WTC11 (cell line): ENCODE measurements around the gene PURB. TPM values are rescaled to one million over a fixed set of nuclear protein-coding genes. Genes with fewer than 3 reads are reported as not detected.

Source experiments
- ATAC-seq: fragments of 200-7000 bp; cut with Tn5 transposase; 2 replicates; pipeline ENCODE4 v1.10.0; 2021; ENCODE audit warnings: mild to moderate bottlenecking, moderate library complexity
- CTCF ChIA-PET: fragments of 300-600 bp; sonication (Branson Sonifier 250); formaldehyde crosslinking; loops from one replicate; lab custom pipeline; 2021; ENCODE audit warnings: antibody characterized with exemption; lab: Charles Lee
- POLR2A ChIA-PET: fragments of 350-600 bp; sonication (Branson Sonifier 250); formaldehyde crosslinking; loops from one replicate; lab custom pipeline; 2021; ENCODE audit warnings: antibody characterized with exemption; lab: Charles Lee
- DNase-seq: peaks from one replicate; pipeline ENCODE4 v3.0.0; 2021; ENCODE audit warnings: low spot score
- H3K27ac Mint-ChIP-seq: 2 replicates; pipeline ENCODE4 v1.8.0; 2021; ENCODE audit warnings: mixed read lengths
- H3K27me3 Mint-ChIP-seq: 2 replicates; pipeline ENCODE4 v1.8.0; 2021; ENCODE audit warnings: low read depth, mild to moderate bottlenecking, moderate library complexity, mixed read lengths
- H3K36me3 Mint-ChIP-seq: 2 replicates; pipeline ENCODE4 v1.8.0; 2021; ENCODE audit warnings: mixed read lengths
- H3K4me1 Mint-ChIP-seq: 2 replicates; pipeline ENCODE4 v1.8.0; 2022; ENCODE audit warnings: mixed read lengths
- H3K4me3 Mint-ChIP-seq: 2 replicates; pipeline ENCODE4 v1.8.0; 2021; ENCODE audit warnings: mild to moderate bottlenecking, moderate library complexity, mixed read lengths
- H3K9me3 Mint-ChIP-seq: 2 replicates; pipeline ENCODE4 v1.8.0; 2021; ENCODE audit warnings: mixed read lengths
- ESRRA ChIP-seq: sonication (generic); formaldehyde crosslinking; IDR thresholded peaks from 2 replicates; pipeline ENCODE4 v1.8.1; 2022; ENCODE audit warnings: mild to moderate bottlenecking, missing genetic modification reagents, borderline replicate concordance
- ETV6 ChIP-seq: sonication (generic); formaldehyde crosslinking; IDR thresholded peaks from 2 replicates; pipeline ENCODE4 v1.8.1; 2022; ENCODE audit warnings: mild to moderate bottlenecking, missing genetic modification reagents
- GRHL2 ChIP-seq: fragments of 250-450 bp; sonication (Bioruptor Pico); IDR thresholded peaks from 2 replicates; pipeline ENCODE4 v1.8.0; 2022; ENCODE audit warnings: mild to moderate bottlenecking, moderate library complexity; ENCODE audit not compliant: insufficient replicate concordance, severe bottlenecking
- IRF2 ChIP-seq: sonication (generic); formaldehyde crosslinking; IDR thresholded peaks from 2 replicates; pipeline ENCODE4 v1.8.0; 2022; ENCODE audit warnings: low read depth, missing genetic modification reagents, borderline replicate concordance
- JAZF1 ChIP-seq: fragments of 250-450 bp; sonication (Bioruptor Pico); IDR thresholded peaks from 2 replicates; pipeline ENCODE4 v1.9.0; 2021; ENCODE audit warnings: moderate library complexity, mild to moderate bottlenecking, inconsistent platforms
- KAT7 ChIP-seq: sonication (generic); formaldehyde crosslinking; IDR thresholded peaks from 2 replicates; pipeline ENCODE4 v1.8.1; 2023; ENCODE audit warnings: missing genetic modification reagents, mild to moderate bottlenecking, borderline replicate concordance
- SOX15 ChIP-seq: fragments of 250-450 bp; sonication (Bioruptor Pico); IDR thresholded peaks from 2 replicates; pipeline ENCODE4 v1.9.0; 2021; ENCODE audit warnings: mild to moderate bottlenecking
- TP53 ChIP-seq: sonication (generic); formaldehyde crosslinking; IDR thresholded peaks from 2 replicates; pipeline ENCODE4 v1.8.1; 2023; ENCODE audit warnings: mild to moderate bottlenecking, missing genetic modification reagents
- ZBTB21 ChIP-seq: sonication (generic); formaldehyde crosslinking; IDR thresholded peaks from 2 replicates; pipeline ENCODE4 v1.8.1; 2023; ENCODE audit warnings: mild to moderate bottlenecking, missing genetic modification reagents, borderline replicate concordance
- ZNF121 ChIP-seq: sonication (generic); formaldehyde crosslinking; IDR thresholded peaks from 2 replicates; pipeline ENCODE4 v1.8.0; 2023; ENCODE audit warnings: missing genetic modification reagents
- ZNF263 ChIP-seq: sonication (generic); formaldehyde crosslinking; IDR thresholded peaks from 2 replicates; pipeline ENCODE4 v1.8.1; 2022; ENCODE audit warnings: low read depth, mild to moderate bottlenecking, moderate library complexity, missing genetic modification reagents
- total RNA-seq: library from RNA; stranded (reverse); gene quantifications from 3 replicates; pipeline ENCODE4 v1.2.3, GENCODE V29; 2021
- TF ChIP-seq, protein P1 (sequence below): sonication (generic); formaldehyde crosslinking; IDR thresholded peaks from 2 replicates; pipeline ENCODE4 v1.8.1; 2022; ENCODE audit warnings: low read depth, mild to moderate bottlenecking, moderate library complexity, missing genetic modification reagents, borderline replicate concordance
- TF ChIP-seq, protein P2 (sequence below): fragments of 250-450 bp; sonication (Bioruptor Pico); IDR thresholded peaks from 2 replicates; pipeline ENCODE4 v1.9.0; 2021; ENCODE audit warnings: moderate library complexity, mild to moderate bottlenecking, inconsistent platforms, borderline replicate concordance
- TF ChIP-seq, protein P3 (sequence below): sonication (generic); formaldehyde crosslinking; IDR thresholded peaks from 2 replicates; pipeline ENCODE4 v1.8.1; 2023; ENCODE audit warnings: mild to moderate bottlenecking, missing genetic modification reagents, moderate library complexity
- TF ChIP-seq, protein P4 (sequence below): fragments of 250-450 bp; sonication (Bioruptor Pico); conservative IDR thresholded peaks from 2 replicates; pipeline ENCODE4 v1.9.0; 2021; ENCODE audit warnings: mild to moderate bottlenecking
- TF ChIP-seq, protein P5 (sequence below): sonication (generic); formaldehyde crosslinking; IDR thresholded peaks from 2 replicates; pipeline ENCODE4 v1.8.1; 2023; ENCODE audit warnings: mild to moderate bottlenecking, moderate library complexity, missing genetic modification reagents
- TF ChIP-seq, protein P6 (sequence below): sonication (generic); formaldehyde crosslinking; IDR thresholded peaks from 2 replicates; pipeline ENCODE4 v1.8.1; 2023; ENCODE audit warnings: mild to moderate bottlenecking, missing genetic modification reagents, moderate library complexity
- TF ChIP-seq, protein P7 (sequence below): sonication (generic); formaldehyde crosslinking; conservative IDR thresholded peaks from 2 replicates; pipeline ENCODE4 v1.8.1; 2023; ENCODE audit warnings: mild to moderate bottlenecking, low read depth, missing genetic modification reagents, moderate library complexity
- TF ChIP-seq, protein P8 (sequence below): sonication (generic); formaldehyde crosslinking; IDR thresholded peaks from 2 replicates; pipeline ENCODE4 v1.8.1; 2023; ENCODE audit warnings: mild to moderate bottlenecking, missing genetic modification reagents, borderline replicate concordance

PURB gene
- total RNA-seq, 1 experiment from 2014 or later: 22.1 TPM

DNA sequence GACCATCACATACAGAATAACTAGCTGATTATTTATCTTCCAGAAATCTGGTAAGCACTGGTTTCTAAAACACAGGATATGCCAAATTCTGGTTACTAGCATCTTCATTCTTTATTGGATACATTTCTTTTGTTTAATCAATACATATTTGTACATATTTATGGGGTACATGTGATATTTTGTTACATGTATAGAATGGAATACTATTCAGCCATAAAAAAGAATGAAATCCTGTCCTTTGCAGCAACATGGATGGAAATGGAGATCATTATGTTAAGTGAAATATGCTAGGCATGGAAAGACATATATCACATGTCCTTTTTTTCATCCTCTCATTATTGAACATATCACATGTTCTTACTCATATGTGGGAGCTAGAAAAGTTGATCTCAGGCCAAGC, 32.7 kb upstream of the PURB start:
- DNase-seq (no peak), ATAC-seq (no peak)
- Mint-ChIP-seq H3K27ac (no peak overlapping the region), H3K4me1 (peaks cover 6% of the 10 kb centered on the region), H3K36me3 (no peaks in the 10 kb centered on the region), H3K27me3 (no peaks in the 10 kb centered on the region; the same call in 1 of the 2 replicates), H3K9me3 (peaks cover 5% of the 10 kb centered on the region)
- ChIA-PET CTCF (no interaction called here), POLR2A (interaction anchor here (1.5 kb wide), 1 partner anchor 70 kb away, joined by 4 read pairs; the partner anchor contains the start of gene H2AZ2)
- TF ChIP-seq, protein P1, sequence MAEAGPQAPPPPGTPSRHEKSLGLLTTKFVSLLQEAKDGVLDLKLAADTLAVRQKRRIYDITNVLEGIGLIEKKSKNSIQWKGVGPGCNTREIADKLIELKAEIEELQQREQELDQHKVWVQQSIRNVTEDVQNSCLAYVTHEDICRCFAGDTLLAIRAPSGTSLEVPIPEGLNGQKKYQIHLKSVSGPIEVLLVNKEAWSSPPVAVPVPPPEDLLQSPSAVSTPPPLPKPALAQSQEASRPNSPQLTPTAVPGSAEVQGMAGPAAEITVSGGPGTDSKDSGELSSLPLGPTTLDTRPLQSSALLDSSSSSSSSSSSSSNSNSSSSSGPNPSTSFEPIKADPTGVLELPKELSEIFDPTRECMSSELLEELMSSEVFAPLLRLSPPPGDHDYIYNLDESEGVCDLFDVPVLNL (CRISPR knock-in tag): no peak
- TF ChIP-seq, protein P2, sequence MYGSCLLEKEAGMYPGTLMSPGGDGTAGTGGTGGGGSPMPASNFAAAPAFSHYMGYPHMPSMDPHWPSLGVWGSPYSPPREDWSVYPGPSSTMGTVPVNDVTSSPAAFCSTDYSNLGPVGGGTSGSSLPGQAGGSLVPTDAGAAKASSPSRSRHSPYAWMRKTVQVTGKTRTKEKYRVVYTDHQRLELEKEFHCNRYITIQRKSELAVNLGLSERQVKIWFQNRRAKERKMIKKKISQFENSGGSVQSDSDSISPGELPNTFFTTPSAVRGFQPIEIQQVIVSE (CRISPR knock-in tag): no peak
- TF ChIP-seq, protein P3, sequence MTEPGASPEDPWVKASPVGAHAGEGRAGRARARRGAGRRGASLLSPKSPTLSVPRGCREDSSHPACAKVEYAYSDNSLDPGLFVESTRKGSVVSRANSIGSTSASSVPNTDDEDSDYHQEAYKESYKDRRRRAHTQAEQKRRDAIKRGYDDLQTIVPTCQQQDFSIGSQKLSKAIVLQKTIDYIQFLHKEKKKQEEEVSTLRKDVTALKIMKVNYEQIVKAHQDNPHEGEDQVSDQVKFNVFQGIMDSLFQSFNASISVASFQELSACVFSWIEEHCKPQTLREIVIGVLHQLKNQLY: no peak
- TF ChIP-seq JAZF1 (CRISPR knock-in tag) (no peak), KAT7 (CRISPR knock-in tag) (no peak)
- TF ChIP-seq, protein P4, sequence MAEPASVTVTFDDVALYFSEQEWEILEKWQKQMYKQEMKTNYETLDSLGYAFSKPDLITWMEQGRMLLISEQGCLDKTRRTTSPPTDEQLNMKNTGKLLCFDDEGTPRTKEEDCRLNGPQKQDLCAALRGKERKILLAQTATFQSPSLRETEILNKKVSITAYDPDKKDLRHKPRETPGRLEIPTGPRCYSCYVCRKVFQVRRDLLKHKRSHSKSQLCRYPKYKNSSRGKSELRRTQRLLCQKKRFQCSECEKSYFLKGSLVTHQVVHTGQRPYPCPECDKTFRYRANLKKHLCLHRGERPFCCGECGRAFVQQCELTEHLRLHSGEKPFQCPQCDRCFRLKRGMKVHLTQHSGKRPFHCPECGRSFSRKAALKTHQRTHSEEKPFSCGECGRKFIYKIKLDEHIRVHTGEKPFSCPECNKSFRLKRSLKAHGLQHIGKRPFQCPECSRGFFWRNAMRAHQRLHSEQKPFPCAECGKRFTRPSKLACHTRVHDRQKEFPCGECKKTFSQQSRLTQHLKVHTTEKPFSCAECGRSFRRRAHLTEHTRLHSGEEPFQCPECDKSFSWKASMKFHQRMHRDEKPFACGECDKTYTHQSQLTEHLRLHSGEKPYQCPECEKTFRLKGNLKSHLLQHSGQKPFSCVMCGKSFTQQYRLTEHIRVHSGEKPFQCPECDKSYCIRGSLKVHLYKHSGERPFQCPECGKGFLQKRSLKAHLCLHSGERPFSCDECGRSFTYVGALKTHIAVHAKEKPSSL (CRISPR knock-in tag): no peak
- TF ChIP-seq, all 79 proteins: peak for 0
- no peak overlapping the region for H3K4me3 Mint-ChIP-seq

DNA sequence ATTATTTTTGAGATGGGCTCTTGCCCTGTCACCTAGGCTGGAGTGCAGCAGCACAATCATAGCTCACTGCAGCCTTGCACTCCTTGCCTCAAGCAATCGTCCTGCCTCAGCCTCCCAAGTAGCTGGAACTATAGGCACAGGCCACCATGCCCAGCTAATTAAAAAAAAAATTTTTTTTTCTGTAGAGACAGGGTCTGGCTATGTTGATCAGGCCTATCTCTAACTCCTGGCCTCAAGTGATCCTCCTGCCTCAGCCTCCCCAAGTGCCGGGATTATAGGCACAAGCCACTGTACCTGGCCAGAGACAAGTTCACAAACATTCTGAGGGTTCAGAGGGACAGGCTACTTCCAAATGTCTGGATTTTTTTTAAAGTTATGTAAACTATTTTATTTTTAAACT, 32.1 kb upstream of the PURB start:
- CTCF ChIA-PET: no interaction called here
- no peaks in the 10 kb centered on the region; the same call in 1 of the 2 replicates for H3K27me3 Mint-ChIP-seq
- ATAC-seq (no peak), DNase-seq (no peak)
- H3K4me3 Mint-ChIP-seq: no peak overlapping the region
- peaks cover 4% of the 10 kb centered on the region for H3K9me3 Mint-ChIP-seq
- peaks cover 9% of the 10 kb centered on the region for H3K4me1 Mint-ChIP-seq
- POLR2A ChIA-PET: interaction anchor here (1.5 kb wide), 1 partner anchor 70 kb away, joined by 4 read pairs; the partner anchor contains the start of gene H2AZ2
- no peaks in the 10 kb centered on the region for H3K36me3 Mint-ChIP-seq
- H3K27ac Mint-ChIP-seq: no peak overlapping the region
- no peak for TF ChIP-seq ZBTB21 (CRISPR knock-in tag)
- TF ChIP-seq, protein P5, sequence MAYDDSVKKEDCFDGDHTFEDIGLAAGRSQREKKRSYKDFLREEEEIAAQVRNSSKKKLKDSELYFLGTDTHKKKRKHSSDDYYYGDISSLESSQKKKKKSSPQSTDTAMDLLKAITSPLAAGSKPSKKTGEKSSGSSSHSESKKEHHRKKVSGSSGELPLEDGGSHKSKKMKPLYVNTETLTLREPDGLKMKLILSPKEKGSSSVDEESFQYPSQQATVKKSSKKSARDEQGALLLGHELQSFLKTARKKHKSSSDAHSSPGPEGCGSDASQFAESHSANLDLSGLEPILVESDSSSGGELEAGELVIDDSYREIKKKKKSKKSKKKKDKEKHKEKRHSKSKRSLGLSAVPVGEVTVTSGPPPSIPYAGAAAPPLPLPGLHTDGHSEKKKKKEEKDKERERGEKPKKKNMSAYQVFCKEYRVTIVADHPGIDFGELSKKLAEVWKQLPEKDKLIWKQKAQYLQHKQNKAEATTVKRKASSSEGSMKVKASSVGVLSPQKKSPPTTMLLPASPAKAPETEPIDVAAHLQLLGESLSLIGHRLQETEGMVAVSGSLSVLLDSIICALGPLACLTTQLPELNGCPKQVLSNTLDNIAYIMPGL (CRISPR knock-in tag): no peak
- no peak for TF ChIP-seq ESRRA (CRISPR knock-in tag)
- no peak for TF ChIP-seq ZNF263 (CRISPR knock-in tag)
- no peak for TF ChIP-seq IRF2 (CRISPR knock-in tag)
- TF ChIP-seq TP53 (CRISPR knock-in tag): no peak
- no peak for TF ChIP-seq GRHL2 (CRISPR knock-in tag)
- TF ChIP-seq, protein P6, sequence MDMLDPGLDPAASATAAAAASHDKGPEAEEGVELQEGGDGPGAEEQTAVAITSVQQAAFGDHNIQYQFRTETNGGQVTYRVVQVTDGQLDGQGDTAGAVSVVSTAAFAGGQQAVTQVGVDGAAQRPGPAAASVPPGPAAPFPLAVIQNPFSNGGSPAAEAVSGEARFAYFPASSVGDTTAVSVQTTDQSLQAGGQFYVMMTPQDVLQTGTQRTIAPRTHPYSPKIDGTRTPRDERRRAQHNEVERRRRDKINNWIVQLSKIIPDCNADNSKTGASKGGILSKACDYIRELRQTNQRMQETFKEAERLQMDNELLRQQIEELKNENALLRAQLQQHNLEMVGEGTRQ (CRISPR knock-in tag): no peak
- no peak for TF ChIP-seq ZNF121 (CRISPR knock-in tag)
- TF ChIP-seq, protein P7, sequence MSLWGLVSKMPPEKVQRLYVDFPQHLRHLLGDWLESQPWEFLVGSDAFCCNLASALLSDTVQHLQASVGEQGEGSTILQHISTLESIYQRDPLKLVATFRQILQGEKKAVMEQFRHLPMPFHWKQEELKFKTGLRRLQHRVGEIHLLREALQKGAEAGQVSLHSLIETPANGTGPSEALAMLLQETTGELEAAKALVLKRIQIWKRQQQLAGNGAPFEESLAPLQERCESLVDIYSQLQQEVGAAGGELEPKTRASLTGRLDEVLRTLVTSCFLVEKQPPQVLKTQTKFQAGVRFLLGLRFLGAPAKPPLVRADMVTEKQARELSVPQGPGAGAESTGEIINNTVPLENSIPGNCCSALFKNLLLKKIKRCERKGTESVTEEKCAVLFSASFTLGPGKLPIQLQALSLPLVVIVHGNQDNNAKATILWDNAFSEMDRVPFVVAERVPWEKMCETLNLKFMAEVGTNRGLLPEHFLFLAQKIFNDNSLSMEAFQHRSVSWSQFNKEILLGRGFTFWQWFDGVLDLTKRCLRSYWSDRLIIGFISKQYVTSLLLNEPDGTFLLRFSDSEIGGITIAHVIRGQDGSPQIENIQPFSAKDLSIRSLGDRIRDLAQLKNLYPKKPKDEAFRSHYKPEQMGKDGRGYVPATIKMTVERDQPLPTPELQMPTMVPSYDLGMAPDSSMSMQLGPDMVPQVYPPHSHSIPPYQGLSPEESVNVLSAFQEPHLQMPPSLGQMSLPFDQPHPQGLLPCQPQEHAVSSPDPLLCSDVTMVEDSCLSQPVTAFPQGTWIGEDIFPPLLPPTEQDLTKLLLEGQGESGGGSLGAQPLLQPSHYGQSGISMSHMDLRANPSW (CRISPR knock-in tag): no peak
- no peak for TF ChIP-seq ETV6
- TF ChIP-seq, protein P8, sequence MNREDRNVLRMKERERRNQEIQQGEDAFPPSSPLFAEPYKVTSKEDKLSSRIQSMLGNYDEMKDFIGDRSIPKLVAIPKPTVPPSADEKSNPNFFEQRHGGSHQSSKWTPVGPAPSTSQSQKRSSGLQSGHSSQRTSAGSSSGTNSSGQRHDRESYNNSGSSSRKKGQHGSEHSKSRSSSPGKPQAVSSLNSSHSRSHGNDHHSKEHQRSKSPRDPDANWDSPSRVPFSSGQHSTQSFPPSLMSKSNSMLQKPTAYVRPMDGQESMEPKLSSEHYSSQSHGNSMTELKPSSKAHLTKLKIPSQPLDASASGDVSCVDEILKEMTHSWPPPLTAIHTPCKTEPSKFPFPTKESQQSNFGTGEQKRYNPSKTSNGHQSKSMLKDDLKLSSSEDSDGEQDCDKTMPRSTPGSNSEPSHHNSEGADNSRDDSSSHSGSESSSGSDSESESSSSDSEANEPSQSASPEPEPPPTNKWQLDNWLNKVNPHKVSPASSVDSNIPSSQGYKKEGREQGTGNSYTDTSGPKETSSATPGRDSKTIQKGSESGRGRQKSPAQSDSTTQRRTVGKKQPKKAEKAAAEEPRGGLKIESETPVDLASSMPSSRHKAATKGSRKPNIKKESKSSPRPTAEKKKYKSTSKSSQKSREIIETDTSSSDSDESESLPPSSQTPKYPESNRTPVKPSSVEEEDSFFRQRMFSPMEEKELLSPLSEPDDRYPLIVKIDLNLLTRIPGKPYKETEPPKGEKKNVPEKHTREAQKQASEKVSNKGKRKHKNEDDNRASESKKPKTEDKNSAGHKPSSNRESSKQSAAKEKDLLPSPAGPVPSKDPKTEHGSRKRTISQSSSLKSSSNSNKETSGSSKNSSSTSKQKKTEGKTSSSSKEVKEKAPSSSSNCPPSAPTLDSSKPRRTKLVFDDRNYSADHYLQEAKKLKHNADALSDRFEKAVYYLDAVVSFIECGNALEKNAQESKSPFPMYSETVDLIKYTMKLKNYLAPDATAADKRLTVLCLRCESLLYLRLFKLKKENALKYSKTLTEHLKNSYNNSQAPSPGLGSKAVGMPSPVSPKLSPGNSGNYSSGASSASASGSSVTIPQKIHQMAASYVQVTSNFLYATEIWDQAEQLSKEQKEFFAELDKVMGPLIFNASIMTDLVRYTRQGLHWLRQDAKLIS (CRISPR knock-in tag): no peak
- TF ChIP-seq SOX15 (CRISPR knock-in tag): no peak
